DND-41 (cell line): Measurements from ENCODE around the gene OTOP1.

Experiments used
- EZH2 ChIP-seq: IDR thresholded peaks from 3 replicates; pipeline ENCODE4 v1.6.1; 2012; ENCODE audit warnings: borderline replicate concordance, low read depth, mild to moderate bottlenecking, moderate library complexity, low read length, inconsistent platforms; ENCODE audit not compliant: severe bottlenecking
- TF ChIP-seq, protein P1 (sequence below): IDR thresholded peaks from 2 replicates; pipeline ENCODE4 v1.5.1; 2012; ENCODE audit warnings: borderline replicate concordance, low read length, moderate library complexity, mild to moderate bottlenecking; ENCODE audit not compliant: poor library complexity, severe bottlenecking; ENCODE audit errors: extremely low read depth

DNA sequence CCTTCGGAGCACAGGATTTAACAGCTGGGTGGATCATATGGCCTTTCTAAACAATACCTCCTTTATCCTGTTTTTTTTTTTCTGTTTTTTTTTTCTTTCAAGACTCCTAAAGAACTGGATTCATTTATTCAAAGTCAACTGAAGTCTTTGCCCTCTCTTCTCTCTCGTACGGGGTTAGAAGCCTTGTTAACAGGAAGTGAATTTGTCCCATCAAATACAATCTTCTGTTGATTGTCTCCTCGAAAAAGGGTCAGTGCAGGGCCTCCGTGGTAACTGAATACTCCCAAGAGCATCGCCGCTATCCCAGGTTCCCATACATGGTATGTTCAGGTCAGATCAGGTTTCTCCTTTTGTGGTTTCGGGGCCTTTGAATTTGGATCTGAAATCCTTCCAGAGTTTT lies 23.1 kb upstream of the OTOP1 start:
- TF ChIP-seq EZH2 = no peak
- TF ChIP-seq, protein P1, sequence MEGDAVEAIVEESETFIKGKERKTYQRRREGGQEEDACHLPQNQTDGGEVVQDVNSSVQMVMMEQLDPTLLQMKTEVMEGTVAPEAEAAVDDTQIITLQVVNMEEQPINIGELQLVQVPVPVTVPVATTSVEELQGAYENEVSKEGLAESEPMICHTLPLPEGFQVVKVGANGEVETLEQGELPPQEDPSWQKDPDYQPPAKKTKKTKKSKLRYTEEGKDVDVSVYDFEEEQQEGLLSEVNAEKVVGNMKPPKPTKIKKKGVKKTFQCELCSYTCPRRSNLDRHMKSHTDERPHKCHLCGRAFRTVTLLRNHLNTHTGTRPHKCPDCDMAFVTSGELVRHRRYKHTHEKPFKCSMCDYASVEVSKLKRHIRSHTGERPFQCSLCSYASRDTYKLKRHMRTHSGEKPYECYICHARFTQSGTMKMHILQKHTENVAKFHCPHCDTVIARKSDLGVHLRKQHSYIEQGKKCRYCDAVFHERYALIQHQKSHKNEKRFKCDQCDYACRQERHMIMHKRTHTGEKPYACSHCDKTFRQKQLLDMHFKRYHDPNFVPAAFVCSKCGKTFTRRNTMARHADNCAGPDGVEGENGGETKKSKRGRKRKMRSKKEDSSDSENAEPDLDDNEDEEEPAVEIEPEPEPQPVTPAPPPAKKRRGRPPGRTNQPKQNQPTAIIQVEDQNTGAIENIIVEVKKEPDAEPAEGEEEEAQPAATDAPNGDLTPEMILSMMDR = no peak
